K562 (cell line): ENCODE results near the gene ELOVL2. TPM values are rescaled to one million over a fixed set of nuclear protein-coding genes. Genes with fewer than 3 reads are reported as not detected.

ENCODE experiments used
- ELF4 ChIP-seq: fragments of 450-650 bp; formaldehyde crosslinking; IDR thresholded peaks from 2 replicates; pipeline ENCODE4 v1.4.0; 2022; ENCODE audit warnings: missing genetic modification characterization
- GTF2E2 ChIP-seq: fragments of 200-800 bp; sonication (Bioruptor generic); IDR thresholded peaks from 2 replicates; pipeline ENCODE4 v1.6.1; 2016; ENCODE audit warnings: missing genetic modification characterization, missing compliant biosample characterization
- HNRNPLL ChIP-seq: fragments of 200-400 bp; formaldehyde crosslinking; IDR thresholded peaks from 2 replicates; pipeline ENCODE4 v1.6.1; 2017; ENCODE audit warnings: low read length, low read depth, mild to moderate bottlenecking; ENCODE audit not compliant: poor library complexity, severe bottlenecking
- KDM5B ChIP-seq: fragments of 200-600 bp; sonication (generic); IDR thresholded peaks from 2 replicates; pipeline ENCODE4 v1.6.1; 2012; ENCODE audit warnings: low read depth, mild to moderate bottlenecking, moderate library complexity, low read length, control low read depth, inconsistent platforms; ENCODE audit not compliant: insufficient replicate concordance
- KLF13 ChIP-seq: fragments of 450-650 bp; IDR thresholded peaks from 2 replicates; pipeline ENCODE4 v1.6.1; 2016; ENCODE audit warnings: missing genetic modification characterization, low read depth, mild to moderate bottlenecking, missing compliant biosample characterization, moderate library complexity, borderline replicate concordance
- MGA ChIP-seq: fragments of 450-650 bp; IDR thresholded peaks from 2 replicates; pipeline ENCODE4 v1.6.1; 2016; ENCODE audit warnings: mild to moderate bottlenecking, moderate library complexity
- RHOXF2B ChIP-seq: fragments of 250-450 bp; sonication (Bioruptor Pico); conservative IDR thresholded peaks from 2 replicates; pipeline ENCODE4 v1.5.1; 2021
- SIN3A ChIP-seq, 2 experiments: fragments of 150-350 bp in 1 of 2; IDR thresholded peaks; 2 replicates each; pipeline ENCODE4 v1.6.1; 2011 to 2016; ENCODE audit warnings: borderline replicate concordance in 2 of 2, low read depth in 2 of 2, low read length in 2 of 2, mild to moderate bottlenecking in 2 of 2, moderate library complexity in 2 of 2; ENCODE audit not compliant: control insufficient read depth in 1 of 2
- SUPT5H ChIP-seq: fragments of 450-650 bp; IDR thresholded peaks from 2 replicates; pipeline ENCODE4 v1.6.1; 2016
- TAF9B ChIP-seq: fragments of 450-650 bp; IDR thresholded peaks from 2 replicates; pipeline ENCODE4 v1.6.1; 2018; ENCODE audit warnings: mild to moderate bottlenecking; ENCODE audit not compliant: partially characterized antibody
- TRIM24 ChIP-seq, 2 experiments: fragments of 450-650 bp; IDR thresholded peaks; 2 replicates each; pipeline ENCODE4 v1.6.1; 2016
- ZNF589 ChIP-seq: fragments of 200-800 bp; sonication (Bioruptor generic); IDR thresholded peaks from 2 replicates; pipeline ENCODE4 v1.6.1; 2016; ENCODE audit warnings: low read depth, missing genetic modification characterization, missing compliant biosample characterization
- ZNF592 ChIP-seq: fragments of 450-650 bp; IDR thresholded peaks from 2 replicates; pipeline ENCODE4 v1.6.1; 2017; ENCODE audit warnings: antibody characterized with exemption, mild to moderate bottlenecking
- polyA plus RNA-seq, 8 experiments: library from polyadenylated mRNA; depleted of rRNA in 4 of 8; stranded (reverse) in 5 of 8; unstranded in 3 of 8; fragments of >200 nt; fragmentation: Nextera tagmentation in 2 of 8; fragmentation: Illumina TruSeq in 1 of 8; extraction: Ambion mirVana in 2 of 8; extraction: Trizol in 1 of 8; gene quantifications; 2 replicates each; pipeline versions ENCODE4 v1.2.1 to v1.2.3, GENCODE V29; 2011 to 2014; ENCODE audit warnings: inconsistent platforms in 1 of 8, missing spikeins in 1 of 8
- total RNA-seq, 7 experiments: library from RNA; depleted of rRNA in 6 of 7; stranded (reverse); fragments of >200 nt in 6 of 7; fragmentation: Illumina TruSeq in 2 of 7; extraction: Trizol in 2 of 7; gene quantifications; 2 replicates each; pipeline versions ENCODE4 v1.2.1 to v1.2.3, GENCODE V29; 2011 to 2021; ENCODE audit warnings: low replicate concordance in 1 of 7

ELOVL2 gene
- total and polyA plus RNA-seq, 9 of the 15 experiments (the other 6 are each of a cell fraction or from before 2014, with no cell fraction given): 0.05 to 0.96 (median 0.31) TPM

- TF ChIP-seq SUPT5H (peak; percentile 83; the same call in 1 of the 2 replicates), MGA (peak; percentile 19; the same call in 1 of the 2 replicates), GTF2E2 (tag) (peak; percentile 73), ZNF589 (CRISPR knock-in tag) (peak; percentile 76; the same call in 1 of the 2 replicates), RHOXF2B (CRISPR knock-in tag) (0 out of 2 replicates have a peak, but pooled peaks have one; percentile 34), SIN3A (IDR thresholded peaks at IDR 0.05; ENCODE audit: borderline replicate concordance in 2 of 2, control insufficient read depth in 1 of 2, low read depth in 2 of 2, low read length in 2 of 2) (peak in 1 of 2 experiments; percentile 15; a peak in 1 of 4 replicates), HNRNPLL (peak; percentile 41), KLF13 (tag) (0 out of 2 replicates have a peak, but pooled peaks have one; percentile 6), KDM5B (peak; percentile 88), ELF4 (CRISPR knock-in tag) (0 out of 2 replicates have a peak, but pooled peaks have one; percentile 2), TAF9B (peak; percentile 51), TRIM24 (IDR thresholded peaks at IDR 0.05) (no peak), ZNF592 (peak; percentile 4; the same call in 1 of the 2 replicates)
Measured at GRCh38 chr6:11093376-11093625, 49.2 kb upstream of the ELOVL2 start (continued).
